Activated gamma-delta T cell treated with anti-CD3 and anti-CD28 coated beads, Interleukin-2, amount 50 U/mL, for 16 hours (primary cell): ENCODE data around the gene SCYGR7.
A peak's percentile ranks its signal among the peaks of the same experiment; 100 is the strongest.

Experiments used
- DNase-seq: peaks from one replicate; pipeline ENCODE4 v3.0.0-alpha.2; 2020; ENCODE audit warnings: low read depth

The SCYGR7 gene

GRCh38 chr2:227759411-227760118 is 31.4 kb downstream of the SCYGR7 start:
- no peak for DNase-seq

GRCh38 chr2:227761740-227762476 is 33.8 kb downstream of the SCYGR7 start:
- no peak for DNase-seq

- DNase-seq = no peak
Measured at GRCh38 chr2:227765788-227766372, 37.7 kb downstream of the SCYGR7 start.

- DNase-seq = peak; percentile 27
Measured at GRCh38 chr2:227766373-227766883, 38.3 kb downstream of the SCYGR7 start.

DNA sequence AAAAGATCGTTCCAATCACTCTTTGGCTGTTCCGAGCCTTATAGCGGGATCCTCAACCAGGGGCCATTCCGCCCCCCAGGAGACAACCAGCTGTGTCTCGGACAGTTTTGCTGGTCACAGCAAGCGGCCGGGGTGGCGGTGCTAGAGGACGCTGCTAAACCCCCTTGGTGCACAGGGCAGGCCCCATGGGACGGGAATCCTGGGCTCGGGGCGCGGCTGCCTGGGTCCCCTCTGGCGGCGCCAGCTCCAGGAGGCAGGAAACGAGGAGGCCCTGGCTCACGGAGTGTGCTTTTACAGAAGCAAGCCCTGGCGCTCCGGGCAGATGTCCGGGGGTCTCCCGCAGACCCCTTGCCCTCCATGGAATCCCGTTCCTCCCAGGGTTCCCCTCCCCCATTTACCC is 39.7 kb downstream of the SCYGR7 start:
- DNase-seq = no peak

- no peak for DNase-seq
Measured at GRCh38 chr2:227772197-227772661, 44.1 kb downstream of the SCYGR7 start.

- DNase-seq = no peak
Measured at GRCh38 chr2:227772932-227773331, 44.8 kb downstream of the SCYGR7 start.

GRCh38 chr2:227774011-227774624 is 46.0 kb downstream of the SCYGR7 start:
- no peak for DNase-seq

DNA sequence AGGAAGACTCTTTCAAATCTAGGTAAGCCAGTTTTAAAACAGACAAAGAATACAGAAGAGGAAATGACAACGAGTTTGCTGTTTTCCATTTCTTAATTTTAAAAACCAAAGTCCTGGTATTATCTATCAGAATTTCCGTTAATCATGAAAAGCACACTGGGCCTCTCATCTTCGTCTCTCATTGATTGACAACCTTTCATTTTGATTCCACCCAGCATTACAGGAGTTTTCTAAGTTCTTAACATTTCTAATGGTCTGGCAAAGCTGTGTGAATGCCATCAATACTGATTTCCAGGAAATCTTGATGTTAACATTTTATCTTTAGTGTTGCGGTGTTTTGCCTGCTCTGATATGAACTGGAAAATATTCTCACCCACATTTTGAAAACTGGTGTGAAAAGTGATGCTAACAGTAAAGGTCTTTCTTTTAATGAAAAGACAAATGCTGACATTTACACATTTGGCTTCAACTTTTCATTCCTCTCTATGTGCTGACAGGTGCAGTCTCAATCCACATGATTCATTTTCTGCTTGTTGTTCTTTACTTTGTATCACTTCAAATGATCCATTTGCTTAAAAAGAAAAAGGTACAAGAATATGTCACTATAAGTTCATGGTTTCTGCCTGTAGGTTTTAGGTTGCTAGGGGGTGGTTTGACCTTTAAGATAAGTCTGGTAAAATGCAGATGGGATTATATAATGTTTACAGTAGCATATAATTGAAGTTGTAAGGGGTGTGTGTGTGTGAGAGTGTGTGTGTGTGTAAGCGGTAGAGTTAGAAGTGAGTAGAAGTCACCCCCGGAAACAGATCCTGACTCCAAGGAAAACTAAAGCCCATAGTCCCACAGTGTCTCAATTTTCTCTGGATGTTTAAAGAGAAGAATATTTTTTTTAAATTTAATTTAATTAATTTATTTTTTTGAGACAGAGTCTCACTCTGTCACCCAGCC is 47.0 kb downstream of the SCYGR7 start:
- DNase-seq = no peak
